ENCODE results near the gene ZACN. TPM values are rescaled to one million over a fixed set of nuclear protein-coding genes. Genes with fewer than 3 reads are reported as not detected.
A peak's percentile ranks its signal among the peaks of the same experiment; 100 is the strongest.

ZACN gene
- polyA plus RNA-seq, 2 of the 4 experiments (the other 2 are of a cell fraction), result 0.12 to 0.30 TPM

GRCh38 chr17:76097716-76098295 is 18.8 kb downstream of the ZACN start:
- ATAC-seq (no peak), FAIRE-seq (no peak), DNase-seq (ENCODE audit: low read depth in 1 of 2, low spot score in 1 of 2) (no peak)
- Histone ChIP-seq H3K4me1 (peaks cover 5% of the 10 kb centered on the region; the same call in 2 of the 3 replicates), H3K4me2 (no peak overlapping the region), H3K4me3 (no peak overlapping the region), H3K9me3 (no peaks in the 10 kb centered on the region), H3K27ac (no peak overlapping the region)
- ChIA-PET POLR2A (no interaction called here), CTCF (interaction anchor here (1.5 kb wide), 1 partner anchor 25 kb away, joined by 4 read pairs; no protein-coding TSS in a partner anchor)
- TF ChIP-seq HOXB5 (CRISPR knock-in tag; IDR thresholded peaks at IDR 0.05) (no peak), SMC3 (IDR thresholded peaks at IDR 0.05) (no peak), JUNB (IDR thresholded peaks at IDR 0.05) (no peak), NPAS2 (CRISPR knock-in tag; IDR thresholded peaks at IDR 0.05; ENCODE audit: borderline replicate concordance) (no peak), MAZ (IDR thresholded peaks at IDR 0.05; ENCODE audit: borderline replicate concordance, low read depth, low read length) (no peak), TFCP2L1 (CRISPR knock-in tag; IDR thresholded peaks at IDR 0.05) (no peak), EHMT2 (IDR thresholded peaks at IDR 0.05; ENCODE audit: low read depth) (no peak), CHD4 (IDR thresholded peaks at IDR 0.05; ENCODE audit: borderline replicate concordance) (no peak), BCL3 (IDR thresholded peaks at IDR 0.05) (no peak), ZFP36 (IDR thresholded peaks at IDR 0.05; ENCODE audit: borderline replicate concordance, partially characterized antibody) (no peak), USF2 (IDR thresholded peaks at IDR 0.05) (no peak), HMGXB4 (CRISPR knock-in tag; IDR thresholded peaks at IDR 0.05; ENCODE audit: borderline replicate concordance) (no peak), ELK1 (IDR thresholded peaks at IDR 0.05; ENCODE audit: low read depth, low read length) (no peak), PHF8 (IDR thresholded peaks at IDR 0.05; ENCODE audit: borderline replicate concordance, low read depth) (no peak), NFE2L2 (conservative IDR thresholded peaks at IDR 0.05; ENCODE audit: low read length) (no peak), GATA3 (IDR thresholded peaks at IDR 0.05; ENCODE audit: borderline replicate concordance) (no peak), CBX2 (IDR thresholded peaks at IDR 0.05; ENCODE audit: borderline replicate concordance, low read depth) (no peak)
- WGBS (ENCODE audit: missing lambda C conversion rate), result 97% methylated on average over 19 of the region's 19 CpGs

- FAIRE-seq (no peak), ATAC-seq (peak; percentile 14 to 17; a peak in 3 of 6 replicates)
- TF ChIP-seq REST (IDR thresholded peaks at IDR 0.05) (no peak), SREBF2 (IDR thresholded peaks at IDR 0.05) (no peak), MAFK (IDR thresholded peaks at IDR 0.05; ENCODE audit: partially characterized antibody) (no peak), RCOR1 (IDR thresholded peaks at IDR 0.05; ENCODE audit: low read depth, low read length) (no peak), USF2 (IDR thresholded peaks at IDR 0.05) (no peak), MYC (IDR thresholded peaks at IDR 0.05; ENCODE audit: borderline replicate concordance, low read length) (no peak), CHD2 (IDR thresholded peaks at IDR 0.05; ENCODE audit: low read length, partially characterized antibody) (no peak), HMGXB4 (CRISPR knock-in tag; IDR thresholded peaks at IDR 0.05; ENCODE audit: borderline replicate concordance) (no peak), HES2 (IDR thresholded peaks at IDR 0.05) (no peak)
These were observed 23.9 kb downstream of the ZACN start for GRCh38 chr17:76102944-76103273.

More at GRCh38 chr17:76102944-76103273, 23.9 kb downstream of the ZACN start:
- POLR2A ChIA-PET, result interaction anchor here (1.1 to 1.2 kb wide), 2 partner anchors 23 to 248 kb away, joined by 4 to 5 read pairs; partner anchors contain the start of gene WBP2
- Histone ChIP-seq H3K4me1 (peaks cover 11% of the 10 kb centered on the region), H3K27ac (peak overlapping the region; percentile 84 to 87), H3K4me3 (peak overlapping the region; percentile 69), H3K9me3 (no peaks in the 10 kb centered on the region), H3K4me2 (peak overlapping the region; percentile 82)
- WGBS (ENCODE audit: missing lambda C conversion rate), result 6% methylated on average over 4 of the region's 4 CpGs
- CTCF ChIA-PET, result interaction anchor here (0.6 to 38.7 kb wide), 15 partner anchors 9 to 314 kb away, joined by 3 to 755 read pairs (median 6); partner anchors contain the start of gene ZACN
- DNase-seq (ENCODE audit: low read depth in 1 of 2, low spot score in 1 of 2), result no peak
